ENCODE results near the gene SLC43A3.
"Not testable (repeated sequence)": the region's sequence is repeated elsewhere in the genome, so short reads cannot be mapped to it uniquely, and the experiment has no call there.

The SLC43A3 gene

DNA sequence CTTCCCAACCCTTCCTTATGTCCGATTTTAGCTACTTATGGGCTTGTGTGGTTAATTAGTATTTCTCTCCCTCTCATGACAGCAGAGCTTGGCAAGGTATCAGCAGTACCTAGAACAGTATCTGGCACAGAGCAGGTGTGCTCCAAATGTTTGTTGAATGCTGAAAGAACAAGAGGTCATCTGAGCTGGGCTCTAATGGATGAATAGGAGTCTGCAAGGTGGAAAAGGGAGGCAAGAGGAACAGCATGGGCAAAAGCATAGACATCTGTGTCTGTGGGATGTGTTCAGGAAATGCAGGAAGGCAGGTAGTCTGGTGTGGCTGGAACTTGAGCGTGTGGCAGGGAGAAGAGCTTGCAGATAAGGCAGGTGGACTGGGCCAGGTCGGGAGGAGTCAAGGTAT is 65.0 kb downstream of the SLC43A3 start:
- in situ Hi-C loops (cut with MboI; ENCODE audit: low sequenced_read_pairs, unreplicated experiment): no loop called here
- TF ChIP-seq, protein P1, sequence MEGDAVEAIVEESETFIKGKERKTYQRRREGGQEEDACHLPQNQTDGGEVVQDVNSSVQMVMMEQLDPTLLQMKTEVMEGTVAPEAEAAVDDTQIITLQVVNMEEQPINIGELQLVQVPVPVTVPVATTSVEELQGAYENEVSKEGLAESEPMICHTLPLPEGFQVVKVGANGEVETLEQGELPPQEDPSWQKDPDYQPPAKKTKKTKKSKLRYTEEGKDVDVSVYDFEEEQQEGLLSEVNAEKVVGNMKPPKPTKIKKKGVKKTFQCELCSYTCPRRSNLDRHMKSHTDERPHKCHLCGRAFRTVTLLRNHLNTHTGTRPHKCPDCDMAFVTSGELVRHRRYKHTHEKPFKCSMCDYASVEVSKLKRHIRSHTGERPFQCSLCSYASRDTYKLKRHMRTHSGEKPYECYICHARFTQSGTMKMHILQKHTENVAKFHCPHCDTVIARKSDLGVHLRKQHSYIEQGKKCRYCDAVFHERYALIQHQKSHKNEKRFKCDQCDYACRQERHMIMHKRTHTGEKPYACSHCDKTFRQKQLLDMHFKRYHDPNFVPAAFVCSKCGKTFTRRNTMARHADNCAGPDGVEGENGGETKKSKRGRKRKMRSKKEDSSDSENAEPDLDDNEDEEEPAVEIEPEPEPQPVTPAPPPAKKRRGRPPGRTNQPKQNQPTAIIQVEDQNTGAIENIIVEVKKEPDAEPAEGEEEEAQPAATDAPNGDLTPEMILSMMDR (IDR thresholded peaks at IDR 0.05; ENCODE audit: borderline replicate concordance, control extremely low read depth, extremely low read depth, insufficient read depth, missing control alignments): no peak
- no peak for DNase-seq (ENCODE audit: low spot score)

DNA sequence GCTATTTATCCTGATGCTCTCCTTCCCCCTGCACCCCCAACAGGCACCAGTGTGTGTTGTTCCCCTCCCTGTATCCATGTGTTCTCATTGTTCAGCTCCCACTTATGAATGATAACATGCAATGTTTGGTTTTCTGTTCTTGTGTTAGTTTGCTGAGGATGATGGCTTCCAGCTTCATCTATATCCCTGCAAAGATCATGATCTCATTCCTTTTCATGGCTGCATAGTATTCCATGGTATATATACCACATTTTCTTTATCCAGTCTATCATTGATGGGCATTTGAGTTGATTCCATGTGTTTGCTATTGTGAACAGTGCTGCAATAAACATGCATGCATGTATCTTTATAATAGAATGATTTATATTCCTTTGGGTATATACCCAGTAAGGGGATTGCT is 65.5 kb downstream of the SLC43A3 start:
- in situ Hi-C loops (cut with MboI; ENCODE audit: low sequenced_read_pairs, unreplicated experiment); DNase-seq (ENCODE audit: low spot score): not testable (repeated sequence)

DNA sequence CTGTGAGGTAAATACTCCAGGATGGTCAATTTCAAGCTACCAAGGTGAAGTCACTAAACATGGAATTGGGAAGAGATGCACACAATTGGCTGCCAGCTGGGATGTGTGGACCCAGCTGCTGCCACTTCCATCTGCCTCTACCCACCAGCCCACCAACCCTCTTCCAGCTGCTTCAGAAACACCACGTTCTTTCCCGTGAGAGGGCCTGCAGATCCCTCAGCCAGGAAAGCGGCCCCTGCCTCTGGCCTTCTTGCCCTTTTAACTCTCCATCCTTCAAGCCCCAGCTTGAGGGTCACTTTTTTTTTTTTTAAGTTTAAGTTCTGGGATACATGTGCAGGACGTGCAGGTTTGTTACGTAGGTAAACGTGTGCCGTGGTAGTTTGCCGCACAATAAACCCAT is 65.9 kb downstream of the SLC43A3 start:
- TF ChIP-seq, protein P1 (IDR thresholded peaks at IDR 0.05; ENCODE audit: borderline replicate concordance, control extremely low read depth, extremely low read depth, insufficient read depth, missing control alignments): no peak
- in situ Hi-C loops (cut with MboI; ENCODE audit: low sequenced_read_pairs, unreplicated experiment): no loop called here
- no peak for DNase-seq (ENCODE audit: low spot score)

DNA sequence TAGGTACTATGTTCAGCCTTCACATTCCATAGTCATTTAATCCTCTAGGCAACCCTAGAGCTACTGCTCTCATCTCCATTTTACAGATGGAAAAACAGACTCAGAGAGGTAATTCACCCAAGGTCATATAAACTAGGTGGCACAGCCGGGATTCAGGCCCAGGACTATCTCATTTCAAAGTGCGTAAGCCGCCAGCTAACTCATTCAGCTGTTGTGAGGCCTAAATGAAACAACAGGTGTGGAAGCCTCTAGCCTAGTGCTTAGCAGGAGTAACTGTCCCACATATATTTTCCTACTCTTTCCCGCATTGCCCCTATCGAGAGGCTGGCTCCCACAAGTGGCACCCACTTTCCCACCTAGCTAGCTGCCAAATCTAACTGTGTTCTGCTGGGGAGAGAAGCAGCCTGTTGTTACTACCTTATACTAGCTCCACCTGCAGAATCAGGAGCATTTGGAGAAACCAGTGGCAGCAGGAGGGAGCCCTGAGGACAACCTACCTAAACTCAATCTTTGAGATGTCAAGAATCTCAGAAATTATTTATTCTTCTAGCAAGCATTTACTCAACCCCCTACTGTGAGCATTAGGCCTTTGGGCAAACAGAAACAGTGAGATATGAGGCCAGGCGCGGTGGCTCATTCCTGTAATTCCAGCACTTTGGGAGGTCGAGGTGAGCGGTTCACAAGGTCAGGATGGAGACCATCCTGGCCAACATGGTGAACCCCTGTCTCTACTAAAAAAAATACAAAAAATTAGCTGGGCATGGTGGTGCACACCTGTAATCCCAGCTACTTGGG is 66.8 kb downstream of the SLC43A3 start:
- in situ Hi-C loops (cut with MboI; ENCODE audit: low sequenced_read_pairs, unreplicated experiment): no loop called here
- TF ChIP-seq, protein P1 (IDR thresholded peaks at IDR 0.05; ENCODE audit: borderline replicate concordance, control extremely low read depth, extremely low read depth, insufficient read depth, missing control alignments): no peak
- DNase-seq (ENCODE audit: low spot score): no peak

DNA sequence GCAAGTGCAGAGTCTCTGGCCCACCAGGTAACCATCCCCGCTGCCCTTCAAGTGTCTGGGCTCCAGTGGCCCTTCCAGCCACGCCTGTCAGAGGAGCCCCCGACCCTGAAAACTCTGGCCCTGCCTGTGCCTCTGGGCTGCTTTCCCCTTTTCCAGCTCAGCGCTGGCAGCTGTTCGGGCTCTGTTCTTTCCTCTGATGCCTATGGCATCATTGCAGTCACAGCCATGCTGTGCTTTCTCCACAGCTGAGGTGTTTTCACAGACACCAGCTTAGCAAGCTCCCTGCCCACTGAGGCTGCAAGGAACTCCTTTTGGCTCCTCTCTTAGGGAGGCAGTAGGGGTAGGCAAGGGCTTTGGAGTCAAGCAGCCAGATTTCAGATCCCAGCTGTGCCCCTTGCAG is 67.5 kb downstream of the SLC43A3 start:
- in situ Hi-C loops (cut with MboI; ENCODE audit: low sequenced_read_pairs, unreplicated experiment): no loop called here
- TF ChIP-seq, protein P1 (IDR thresholded peaks at IDR 0.05; ENCODE audit: borderline replicate concordance, control extremely low read depth, extremely low read depth, insufficient read depth, missing control alignments): no peak
- no peak for DNase-seq (ENCODE audit: low spot score)

DNA sequence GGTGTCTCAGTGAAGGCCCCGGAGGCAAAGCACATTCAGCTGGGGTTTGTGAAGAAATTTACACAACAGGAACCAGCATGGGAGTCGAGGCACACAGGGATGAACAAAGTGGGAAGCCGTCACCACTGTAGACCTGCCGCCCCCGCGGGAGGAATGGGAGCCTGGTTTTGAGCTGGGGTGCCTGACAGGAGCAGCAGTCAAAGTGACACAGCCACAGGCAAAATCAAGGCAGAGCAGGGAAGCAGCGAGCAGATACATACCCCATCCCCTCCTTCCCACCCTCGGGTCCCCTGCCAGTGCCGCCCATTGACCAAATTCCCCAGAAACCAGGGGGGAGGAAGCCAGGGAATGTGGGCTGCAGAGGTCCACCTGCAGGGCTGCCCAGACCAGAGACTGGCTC is 67.9 kb downstream of the SLC43A3 start:
- DNase-seq (ENCODE audit: low spot score): no peak
- in situ Hi-C loops (cut with MboI; ENCODE audit: low sequenced_read_pairs, unreplicated experiment): no loop called here
- TF ChIP-seq, protein P1 (IDR thresholded peaks at IDR 0.05; ENCODE audit: borderline replicate concordance, control extremely low read depth, extremely low read depth, insufficient read depth, missing control alignments): no peak

DNA sequence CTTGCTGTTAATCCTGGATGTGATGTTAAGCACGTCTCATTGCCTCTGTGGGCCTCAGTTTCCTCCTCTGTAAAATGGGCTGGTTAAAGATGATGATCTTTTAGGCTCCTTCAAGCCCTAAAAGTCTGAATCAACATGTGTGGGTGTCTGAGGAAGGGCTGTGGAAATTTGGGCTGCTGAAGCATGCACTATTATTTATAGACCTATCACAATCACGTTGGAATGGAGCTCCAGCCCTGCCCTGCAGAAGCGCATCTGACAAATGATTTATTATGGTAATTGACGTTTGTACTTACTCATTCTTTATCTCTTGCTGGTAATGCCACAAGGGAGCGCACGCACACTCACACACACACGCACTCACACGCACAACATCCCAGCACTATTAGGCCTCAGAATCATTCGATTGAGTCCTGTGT is 68.4 kb downstream of the SLC43A3 start:
- no peak for DNase-seq (ENCODE audit: low spot score)
- TF ChIP-seq, protein P1 (IDR thresholded peaks at IDR 0.05; ENCODE audit: borderline replicate concordance, control extremely low read depth, extremely low read depth, insufficient read depth, missing control alignments): no peak
- in situ Hi-C loops (cut with MboI; ENCODE audit: low sequenced_read_pairs, unreplicated experiment): no loop called here

All from GM13976 (cell line).